HG03558 (cell line): ENCODE results near the gene IL17RE.
"Not testable (repeated sequence)": the region's sequence is repeated elsewhere in the genome, so short reads cannot be mapped to it uniquely, and the experiment has no call there.

ENCODE experiments used
- ATAC-seq: cut with Tn5 transposase; IDR thresholded peaks from one replicate; pipeline ENCODE4 v1.9.1; 2021; ENCODE audit warnings: moderate number of reproducible peaks; ENCODE audit not compliant: unreplicated experiment; ENCODE audit errors: extremely low read depth

The IL17RE gene

GRCh38 chr3:9878700-9879099, 23.9 kb upstream of the IL17RE start:
- no peak for ATAC-seq

DNA sequence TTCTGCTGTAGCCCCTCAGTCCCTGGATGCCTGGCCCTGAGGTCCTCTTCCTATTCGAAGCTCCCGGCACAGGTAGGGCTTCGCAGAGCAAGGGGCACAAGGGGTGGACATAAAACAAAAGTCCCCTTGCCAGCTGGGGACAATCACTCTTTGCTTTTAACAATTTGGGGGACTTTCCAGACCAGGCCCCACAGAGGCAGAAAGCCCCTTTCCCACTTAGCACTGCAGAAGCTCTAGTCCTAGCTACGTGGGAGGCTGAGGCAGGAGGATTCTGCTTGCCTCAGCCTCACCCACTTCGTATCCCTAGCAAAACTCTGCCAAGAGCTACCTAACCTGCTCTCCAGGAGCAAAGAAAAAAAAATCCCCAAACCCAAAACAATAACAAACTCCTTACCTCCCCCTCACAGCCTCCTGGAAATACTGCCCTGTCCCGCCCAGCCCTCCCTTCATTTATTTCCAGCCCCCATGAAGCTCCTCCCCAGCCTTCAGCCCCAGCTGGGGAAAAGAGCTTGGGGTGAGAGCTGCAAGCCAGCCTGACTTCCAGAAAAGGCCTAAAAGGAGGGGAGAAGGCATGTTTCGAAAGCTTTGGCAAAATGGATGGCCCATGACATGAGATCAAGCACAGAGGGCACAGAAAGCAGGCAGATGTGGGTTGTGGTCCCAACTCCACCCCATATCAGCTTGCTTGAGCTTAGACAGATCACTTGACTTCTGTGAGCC, 22.7 kb upstream of the IL17RE start, which contains the start of gene CIDEC:
Gene CIDEC, minus strand, starts transcription at position 424 of the 720 bp plus-strand sequence. CDS start 1,767 bp downstream, outside the sequence.
- no peak for ATAC-seq

DNA sequence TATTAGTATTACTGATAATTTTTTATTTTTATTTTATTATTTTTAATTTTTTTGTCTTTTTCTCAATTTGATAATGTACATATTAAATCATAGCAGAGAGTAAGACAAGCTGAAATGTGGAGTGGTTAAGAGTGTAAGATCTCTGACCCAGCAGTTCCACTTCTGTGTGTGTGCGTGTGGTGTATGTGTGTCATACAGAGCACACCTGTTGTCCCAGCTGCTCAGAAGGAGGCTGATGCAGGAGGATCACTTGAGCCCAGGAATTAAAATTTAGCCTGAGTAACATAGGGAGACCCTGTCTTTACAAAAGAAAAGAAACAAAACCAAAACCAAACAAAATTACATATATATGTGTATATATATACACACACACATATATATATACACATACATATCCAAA, 21.2 kb upstream of the IL17RE start:
- ATAC-seq, result no peak

DNA sequence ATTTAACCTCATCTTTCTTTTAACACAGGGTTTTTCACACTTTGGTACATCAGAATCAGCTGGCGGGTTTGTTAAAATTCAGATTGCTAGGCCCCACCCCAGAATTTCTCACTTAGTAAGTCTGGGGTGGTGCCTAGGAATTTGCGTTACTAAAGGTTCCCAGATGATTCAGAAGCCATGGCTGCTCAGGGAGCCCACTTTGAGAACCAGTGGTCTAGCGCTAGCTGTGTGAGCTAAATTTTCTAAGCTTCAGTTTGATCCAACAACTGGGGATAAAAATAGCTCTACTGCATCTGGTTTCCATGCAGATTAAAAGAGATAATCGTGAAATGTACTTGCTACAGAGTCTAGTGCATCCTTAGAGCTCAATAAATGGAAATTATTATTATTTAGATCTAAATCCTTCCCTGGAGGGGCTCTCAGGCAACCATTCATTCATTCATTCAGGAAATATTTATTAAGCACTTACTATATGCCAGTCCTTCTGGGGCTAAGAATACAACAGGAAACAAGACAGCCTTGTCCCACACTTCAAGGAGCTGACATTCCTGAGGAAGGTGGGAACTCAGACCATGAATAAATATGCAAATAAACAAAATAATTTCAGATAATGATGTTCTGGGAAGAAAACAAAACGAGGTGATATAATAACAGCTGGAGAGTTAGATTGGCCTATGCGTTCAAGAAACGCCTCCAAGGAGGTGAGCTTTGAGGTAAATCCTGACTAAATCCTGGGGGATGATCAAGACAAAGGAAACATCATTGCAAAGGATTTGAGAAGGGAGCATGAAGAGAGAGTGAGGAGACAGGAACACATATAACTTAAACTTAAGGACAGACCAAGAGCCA, 18.7 kb upstream of the IL17RE start:
- ATAC-seq, result no peak

DNA sequence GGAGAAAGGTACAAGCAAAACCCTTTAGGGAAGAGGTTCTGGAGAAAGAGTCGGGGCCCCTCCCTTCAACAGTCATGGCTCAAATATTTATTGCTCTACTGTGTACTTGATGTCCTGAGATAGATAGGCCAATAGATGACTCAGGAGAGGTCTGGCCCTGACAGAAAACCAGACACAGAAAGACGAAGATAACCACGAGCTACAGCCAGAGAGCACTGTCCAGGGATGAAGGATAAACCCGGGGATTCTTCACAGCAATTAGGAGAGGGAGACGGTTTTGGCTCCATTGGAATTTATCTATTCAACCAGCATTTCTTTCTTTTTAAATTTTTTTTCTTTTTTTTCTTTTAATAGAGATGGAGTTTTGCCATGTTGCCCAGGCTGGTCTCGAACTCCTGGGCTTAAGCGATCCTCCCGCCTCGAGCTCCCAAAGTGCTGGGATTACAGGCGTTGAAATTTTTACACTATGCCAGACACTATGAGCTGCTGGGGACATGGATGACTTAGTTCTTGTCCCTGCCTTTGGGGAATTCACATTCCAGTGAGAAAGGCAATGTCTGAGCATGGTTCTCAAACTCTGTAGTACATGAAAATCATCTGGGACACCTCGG, 18.0 kb upstream of the IL17RE start:
- ATAC-seq, result no peak

- ATAC-seq, result no peak
These were observed 16.3 kb upstream of the IL17RE start for GRCh38 chr3:9886328-9886727.

DNA sequence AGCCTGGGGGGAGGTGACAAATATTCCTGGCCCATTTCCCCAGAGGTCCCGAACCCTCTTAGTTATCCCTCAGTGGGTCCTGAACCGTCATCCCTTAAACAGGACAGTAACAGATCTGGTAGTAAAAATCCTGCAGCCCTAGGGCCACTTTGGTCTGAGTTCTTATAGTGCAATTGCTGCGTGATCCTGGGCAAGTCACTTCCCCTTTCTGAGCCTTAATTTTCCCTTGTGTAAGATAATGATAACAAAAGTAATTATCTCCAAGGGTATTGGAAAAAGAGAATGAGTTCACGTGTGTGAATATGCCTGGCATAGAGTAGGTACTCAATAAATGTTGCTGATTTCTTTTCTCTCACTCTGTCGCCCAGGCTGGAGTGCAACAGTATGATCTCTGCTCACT, 15.2 kb upstream of the IL17RE start:
- no peak for ATAC-seq

- ATAC-seq, result no peak
These were observed 14.1 kb upstream of the IL17RE start for GRCh38 chr3:9888540-9888939.

GRCh38 chr3:9889405-9889804, 13.2 kb upstream of the IL17RE start:
- no peak for ATAC-seq

- peak; percentile 36 for ATAC-seq
These were observed 12.2 kb upstream of the IL17RE start, which contains the start of gene JAGN1 for GRCh38 chr3:9890249-9891071. TSS of gene JAGN1 (plus strand) at chr3:9890610. CDS start at chr3:9890723, 113 bp downstream.

GRCh38 chr3:9891072-9891622, 11.5 kb upstream of the IL17RE start:
- ATAC-seq, result no peak

GRCh38 chr3:9893739-9894138, 8.9 kb upstream of the IL17RE start:
- no peak for ATAC-seq

GRCh38 chr3:9895715-9896114, 6.9 kb upstream of the IL17RE start:
- ATAC-seq, result not testable (repeated sequence)

GRCh38 chr3:9896755-9897407, 5.8 kb upstream of the IL17RE start:
- not testable (repeated sequence) for ATAC-seq

- ATAC-seq, result no peak
These were observed 5.0 kb upstream of the IL17RE start for GRCh38 chr3:9897408-9898372.

DNA sequence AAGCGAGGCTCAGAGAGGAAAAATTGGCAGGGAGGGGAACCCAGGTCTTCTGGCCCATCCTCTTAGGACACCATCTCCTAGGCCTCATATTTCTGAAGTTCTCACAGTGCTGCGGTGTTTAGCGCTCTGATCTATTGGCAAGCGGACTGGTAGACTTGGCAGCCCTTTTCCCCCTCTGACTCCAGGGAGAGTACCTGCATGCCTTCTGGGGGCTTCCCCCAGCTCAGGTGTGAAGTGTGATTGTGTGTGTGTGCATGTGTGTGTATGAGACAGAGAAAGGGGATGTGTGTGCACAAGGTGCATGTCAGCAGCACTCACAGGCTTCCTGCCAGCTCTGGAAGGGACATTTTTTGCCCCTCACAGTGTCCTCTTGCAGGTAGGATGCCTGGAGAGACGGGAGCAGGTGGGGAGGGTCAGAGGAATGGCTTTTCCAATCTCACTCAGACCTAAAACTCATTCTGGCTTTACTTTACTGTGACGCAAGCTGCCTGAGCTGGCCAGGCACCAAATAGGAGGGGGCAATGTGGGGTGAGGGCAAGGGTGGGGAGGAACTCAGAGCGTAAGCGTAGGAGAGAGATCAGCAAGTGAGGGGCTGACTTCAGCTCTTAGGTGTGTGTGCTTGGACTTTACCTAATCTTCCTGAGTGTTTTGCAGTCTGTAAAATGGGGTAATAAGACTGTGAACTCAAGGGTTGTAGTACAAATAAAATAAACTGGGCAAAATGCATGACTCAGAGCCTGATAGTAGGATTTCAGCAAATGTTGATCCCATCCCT, 4.0 kb upstream of the IL17RE start:
- no peak for ATAC-seq

- ATAC-seq, result no peak
These were observed 3.3 kb upstream of the IL17RE start for GRCh38 chr3:9899289-9899791.
